ENCODE data around the gene LRRC8B.
"Not testable (repeated sequence)": the region's sequence is repeated elsewhere in the genome, so short reads cannot be mapped to it uniquely, and the experiment has no call there.

The LRRC8B gene

DNA sequence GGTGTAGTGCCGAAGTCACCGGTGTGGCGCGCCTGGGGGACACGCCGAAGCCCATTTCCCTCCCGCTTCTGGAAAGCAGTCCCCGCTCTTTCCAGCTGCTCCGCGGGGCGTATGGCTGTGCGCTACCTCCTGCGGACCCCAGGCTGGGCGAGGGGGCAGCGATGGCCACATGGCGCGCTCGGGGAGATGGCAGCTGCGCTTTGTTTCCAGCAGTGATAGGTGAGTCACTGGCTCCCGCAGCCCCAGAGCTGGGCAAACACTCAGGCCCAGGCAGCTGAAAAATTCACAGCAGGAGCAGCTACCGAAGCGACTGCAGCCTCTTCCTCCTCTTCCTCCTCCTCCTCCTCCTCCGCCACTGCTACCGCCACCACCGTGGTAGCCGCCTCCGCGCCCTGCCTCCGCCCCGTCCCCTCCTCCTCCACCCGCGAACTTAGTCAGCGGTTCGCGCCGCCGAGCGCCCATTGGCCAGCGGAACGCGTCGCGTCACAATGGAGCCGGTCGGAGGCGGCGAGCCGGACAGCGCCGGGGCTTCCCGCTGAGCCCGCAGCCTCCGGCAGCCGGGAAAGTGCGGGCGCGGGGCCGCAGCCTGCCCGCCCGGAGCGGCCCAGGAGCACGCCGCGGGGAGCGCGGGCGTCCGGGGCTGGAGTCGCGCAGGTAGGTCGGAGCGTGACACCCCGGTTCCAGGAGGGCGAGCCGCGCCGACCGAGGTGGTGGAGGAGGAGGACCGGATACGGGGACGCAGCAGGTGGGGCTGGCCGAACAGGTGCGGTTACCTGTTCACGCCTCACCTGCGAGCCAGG lies at the start of gene LRRC8B:
Gene LRRC8B (plus strand): TSS at position 461 of the 800 bp plus-strand sequence. CDS start 57,822 bp downstream, outside the sequence.
- in situ Hi-C loops (cut with MboI; ENCODE audit: low sequenced_read_pairs) = no loop called here

DNA sequence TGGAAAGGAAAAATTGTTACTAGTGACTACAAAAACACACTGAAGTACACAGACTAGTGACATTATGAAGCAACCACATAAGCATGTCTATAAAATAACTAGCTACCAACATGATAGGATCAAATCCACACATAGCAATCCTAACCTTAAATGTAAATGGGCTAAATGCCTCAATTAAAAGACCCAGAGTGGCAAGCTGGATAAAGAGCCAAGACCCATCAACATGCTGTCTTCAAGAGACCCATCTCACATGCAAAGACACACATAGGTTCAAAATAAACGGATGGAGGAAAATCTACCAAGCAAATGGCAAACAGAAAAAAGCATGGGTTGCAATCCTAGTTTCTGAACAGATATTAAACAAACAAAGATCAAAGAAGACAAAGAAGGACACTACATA lies 49.4 kb upstream of the LRRC8B start:
- in situ Hi-C loops (cut with MboI; ENCODE audit: low sequenced_read_pairs) = no loop called here

DNA sequence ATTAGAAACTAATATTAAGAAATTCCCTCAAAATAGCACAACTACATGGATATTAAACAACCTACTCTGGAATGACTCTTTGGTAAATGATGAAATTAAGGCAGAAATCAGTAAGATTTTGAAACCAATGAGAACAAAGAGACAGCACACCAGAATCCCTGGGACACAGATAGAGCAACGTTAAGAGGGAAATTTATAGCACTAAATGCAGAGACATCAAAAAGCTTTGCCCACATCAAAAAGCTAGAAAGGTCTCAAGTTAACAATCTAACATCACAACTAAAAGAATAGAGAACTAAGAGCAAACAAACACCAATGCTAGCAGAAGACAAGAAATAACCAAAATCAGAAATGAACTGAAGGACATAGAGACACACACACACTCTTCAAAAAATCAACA lies 48.6 kb upstream of the LRRC8B start:
- in situ Hi-C loops (cut with MboI; ENCODE audit: low sequenced_read_pairs) = no loop called here

DNA sequence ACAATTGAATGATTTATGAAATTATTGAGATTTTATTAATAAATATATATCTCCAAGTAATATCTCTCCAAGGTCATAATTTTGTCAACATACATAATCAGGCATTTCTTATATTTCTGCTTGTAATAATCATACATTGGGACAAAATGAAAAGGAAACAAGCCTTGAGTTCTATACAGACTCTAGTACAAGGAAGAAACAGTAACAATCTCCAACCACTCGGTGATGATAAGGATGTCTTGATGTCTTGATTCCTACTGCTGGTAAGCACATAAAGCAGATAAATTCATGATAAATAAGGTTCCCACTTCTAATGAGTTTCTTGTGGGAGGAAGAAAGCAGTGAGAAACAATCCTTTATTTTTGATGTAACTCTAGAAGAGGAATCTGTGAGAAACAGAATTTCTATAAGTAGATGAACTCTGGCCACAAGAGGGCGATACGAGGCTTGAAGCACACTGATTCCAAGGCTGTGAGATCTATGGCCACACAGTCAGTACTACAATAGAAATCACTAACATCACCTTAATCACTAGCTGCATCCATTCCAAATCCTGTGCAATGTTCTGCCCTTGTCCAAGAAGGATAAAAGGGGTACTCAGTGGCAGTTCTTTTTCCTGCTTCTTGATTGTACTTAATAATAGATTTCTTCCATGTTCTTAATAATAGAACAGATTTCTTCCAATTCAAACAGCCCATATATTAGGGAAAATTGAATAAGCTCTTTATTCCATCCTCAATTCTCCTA lies 41.4 kb upstream of the LRRC8B start:
- in situ Hi-C loops (cut with MboI; ENCODE audit: low sequenced_read_pairs) = no loop called here

DNA sequence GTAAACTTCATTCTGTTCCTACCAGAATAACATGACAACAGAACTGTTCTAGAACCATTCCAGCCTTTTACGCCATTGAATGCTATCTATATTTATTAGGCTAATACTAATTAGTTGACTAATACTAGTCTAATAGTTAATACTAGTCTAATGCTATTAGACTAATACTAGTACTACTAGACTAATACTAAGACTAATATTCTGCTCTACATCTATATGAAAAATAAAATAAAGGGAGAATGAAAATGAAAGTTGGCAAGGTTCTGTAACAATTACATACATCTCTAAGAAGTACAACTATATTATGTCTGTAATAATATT lies 40.9 kb upstream of the LRRC8B start:
- in situ Hi-C loops (cut with MboI; ENCODE audit: low sequenced_read_pairs) = no loop called here

DNA sequence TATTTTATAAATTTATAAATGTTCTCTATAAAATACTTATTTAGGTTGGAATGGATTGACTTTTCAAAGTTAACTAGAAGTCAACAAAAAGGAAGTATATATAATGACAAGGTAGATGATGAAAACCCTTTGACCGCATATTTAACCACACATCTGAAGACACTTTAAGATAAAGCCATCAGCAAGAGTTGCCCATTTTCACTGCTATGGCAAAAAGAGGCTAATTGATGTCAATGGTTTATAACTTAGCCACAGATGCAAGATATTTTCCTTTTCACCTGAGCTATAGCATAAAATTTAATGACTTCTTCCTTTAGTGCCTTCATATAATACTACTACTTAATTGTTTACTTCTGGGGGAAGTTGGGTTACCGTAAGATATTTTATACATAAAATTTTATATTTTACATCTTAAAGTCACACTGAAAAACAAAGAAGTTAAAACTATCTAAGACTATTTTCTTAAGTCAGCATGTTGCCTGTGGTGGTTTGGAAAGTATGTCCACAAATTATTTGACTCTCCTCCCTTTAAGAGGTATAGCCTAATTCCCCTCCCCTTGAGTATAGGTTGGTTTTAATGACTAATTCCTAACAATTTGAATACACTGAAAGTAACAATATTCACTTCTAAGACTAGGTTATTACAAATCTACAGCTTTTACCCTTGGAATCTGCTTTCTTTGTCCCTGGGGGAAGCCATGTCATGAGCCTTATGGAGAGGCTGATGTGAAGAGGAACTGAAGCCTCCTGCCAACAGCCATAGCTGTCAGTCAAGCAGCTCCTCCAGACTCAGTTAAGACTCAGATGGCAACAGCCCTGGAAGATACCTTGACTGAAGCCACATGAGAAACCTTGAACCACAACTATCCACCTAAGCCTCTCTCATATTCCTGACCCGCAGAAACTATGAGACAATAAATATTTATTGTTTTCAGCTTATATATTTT lies 40.3 kb upstream of the LRRC8B start:
- in situ Hi-C loops (cut with MboI; ENCODE audit: low sequenced_read_pairs) = no loop called here

DNA sequence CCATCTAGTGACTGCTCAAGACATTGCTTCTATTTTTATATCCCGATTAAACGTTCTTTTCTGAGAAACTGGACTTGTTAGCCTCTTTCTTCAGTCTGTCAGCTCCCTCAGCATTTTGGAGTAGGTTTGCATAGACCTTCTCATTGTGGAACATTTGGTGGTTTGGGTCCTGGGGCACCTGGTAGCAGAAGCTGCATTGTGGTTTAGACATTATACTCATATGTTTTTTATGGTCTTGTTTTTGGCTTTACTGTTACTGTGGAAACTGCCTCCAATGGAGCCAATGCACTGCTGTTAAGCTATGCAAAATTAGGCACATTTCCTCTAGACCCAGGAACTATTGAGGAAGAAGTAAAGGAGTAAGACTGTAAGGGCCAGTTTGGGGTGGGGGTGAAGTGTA lies 36.7 kb upstream of the LRRC8B start:
- in situ Hi-C loops (cut with MboI; ENCODE audit: low sequenced_read_pairs) = no loop called here

DNA sequence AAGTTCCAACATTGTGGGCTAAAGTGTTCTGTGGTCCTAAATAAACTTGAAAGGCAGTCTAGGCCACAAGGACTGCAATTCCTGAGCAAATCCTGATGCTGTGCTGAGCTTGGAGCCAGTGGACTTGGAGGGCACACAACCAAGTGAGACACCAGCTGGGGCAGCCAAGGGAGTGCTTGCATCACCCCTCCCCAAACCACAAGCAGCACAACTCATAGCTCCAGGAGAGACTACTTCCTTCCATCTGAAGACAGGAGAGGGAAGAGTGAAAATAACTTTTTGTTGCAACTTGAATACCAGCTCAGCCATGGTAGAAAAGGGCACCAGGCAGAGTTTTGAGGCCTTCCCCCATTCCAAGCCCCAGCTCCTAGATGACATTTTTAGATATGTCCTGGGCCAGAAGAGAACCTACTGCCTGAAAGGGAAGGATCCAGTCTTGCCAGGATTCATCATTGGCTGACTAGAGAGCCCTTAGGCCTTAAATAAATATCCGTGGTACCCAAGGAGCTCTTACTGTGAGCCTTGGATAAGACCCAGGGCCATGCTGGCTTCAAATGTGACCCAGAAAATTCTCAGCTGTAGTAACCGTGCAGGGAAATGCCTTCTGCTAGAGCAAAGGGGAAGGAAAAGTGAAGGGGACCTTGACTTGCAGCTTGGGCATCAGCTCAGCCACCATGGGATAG lies 35.4 kb upstream of the LRRC8B start:
- in situ Hi-C loops (cut with MboI; ENCODE audit: low sequenced_read_pairs) = no loop called here

DNA sequence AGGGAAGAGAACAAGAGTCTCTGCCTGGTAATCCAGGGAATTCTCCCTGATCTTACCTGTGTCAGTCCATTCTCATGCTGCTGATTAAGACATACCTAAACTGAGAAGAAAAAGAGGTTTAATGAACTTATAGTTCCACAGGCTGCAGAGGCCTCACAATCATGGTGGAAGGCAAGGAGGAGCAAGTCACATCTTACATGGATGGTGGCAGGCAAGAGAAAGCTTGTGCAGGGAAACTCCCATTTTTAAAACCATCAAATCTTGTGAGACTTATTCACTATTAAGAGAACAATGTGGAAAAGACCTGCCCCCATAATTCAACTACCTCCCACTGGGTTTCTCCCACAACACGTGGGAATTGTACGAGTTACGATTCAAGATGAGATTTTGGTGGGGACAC lies 34.2 kb upstream of the LRRC8B start:
- in situ Hi-C loops (cut with MboI; ENCODE audit: low sequenced_read_pairs) = no loop called here

DNA sequence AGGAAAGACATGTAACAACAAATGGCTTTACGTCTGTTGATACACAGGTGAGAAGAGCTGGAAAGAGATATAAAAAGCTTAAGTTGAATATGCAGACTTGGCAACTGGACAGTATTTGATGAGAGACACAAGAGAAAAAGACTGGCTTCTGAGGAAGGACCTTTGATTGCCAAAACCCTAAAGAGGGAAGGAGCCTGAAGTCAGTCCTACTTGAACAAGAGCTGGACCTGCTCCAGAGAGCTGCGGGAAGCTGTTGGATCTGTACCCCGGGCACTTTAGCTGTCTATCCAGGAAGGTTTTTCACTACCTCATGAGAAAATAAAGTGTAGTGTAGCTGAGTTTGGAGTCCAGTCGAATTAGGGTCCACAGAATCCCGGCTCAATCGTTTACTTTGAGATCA lies 25.3 kb upstream of the LRRC8B start:
- in situ Hi-C loops (cut with MboI; ENCODE audit: low sequenced_read_pairs) = no loop called here

DNA sequence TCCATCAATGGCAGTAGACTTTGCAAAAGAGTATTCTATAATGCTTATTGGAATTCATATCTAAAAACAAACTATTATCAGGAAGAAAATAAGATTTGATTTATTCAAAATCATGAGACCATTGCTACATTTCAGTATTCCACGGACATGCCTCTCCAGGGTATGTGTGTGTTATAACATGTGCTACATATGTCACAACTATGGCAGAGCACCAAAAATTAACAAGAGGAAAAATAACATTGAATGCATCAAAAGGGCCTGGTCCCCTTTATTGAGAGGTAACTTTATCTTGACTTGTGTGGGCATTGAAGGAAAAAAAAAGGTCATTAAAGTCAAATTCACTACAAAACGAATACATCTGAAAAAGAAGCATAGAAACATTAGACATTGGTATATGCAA lies 22.6 kb upstream of the LRRC8B start:
- in situ Hi-C loops (cut with MboI; ENCODE audit: low sequenced_read_pairs) = no loop called here

DNA sequence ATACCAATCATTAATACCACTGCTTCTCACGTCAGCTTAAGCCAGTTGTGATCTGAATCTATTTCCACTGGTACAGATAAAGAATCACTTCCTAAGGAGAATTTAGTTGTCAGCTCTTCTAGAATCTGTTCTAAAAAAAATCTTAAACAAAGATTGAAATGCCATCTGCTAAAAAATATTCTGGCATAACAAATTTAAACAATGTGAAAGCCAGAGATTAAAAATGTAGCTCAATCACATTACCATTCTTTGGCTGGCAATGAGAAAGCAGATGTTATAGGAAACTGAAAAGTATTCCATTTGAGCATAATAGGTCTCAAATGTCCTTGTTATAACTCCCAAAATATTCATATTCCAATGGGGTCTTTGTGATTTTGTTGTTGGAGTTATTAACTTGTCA lies 21.7 kb upstream of the LRRC8B start:
- in situ Hi-C loops (cut with MboI; ENCODE audit: low sequenced_read_pairs) = no loop called here

DNA sequence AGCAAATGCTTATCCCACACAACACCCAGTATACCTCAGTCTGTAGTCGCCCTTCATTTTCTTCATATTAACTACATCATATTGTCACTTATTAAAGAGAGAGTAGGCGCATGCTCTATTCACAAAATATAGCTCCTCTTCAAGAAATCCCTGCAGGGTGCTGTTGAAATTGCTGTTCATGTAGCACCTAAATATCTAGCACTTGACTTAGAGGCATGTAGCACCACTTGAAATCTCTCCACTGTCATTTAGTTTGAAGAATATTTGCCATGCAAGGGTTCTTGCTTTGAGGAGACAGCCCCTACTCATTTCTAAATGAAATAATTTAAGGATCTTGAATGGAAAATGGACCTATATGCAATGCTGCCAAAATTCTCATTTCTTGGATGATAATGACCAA lies 20.9 kb upstream of the LRRC8B start:
- in situ Hi-C loops (cut with MboI; ENCODE audit: low sequenced_read_pairs) = no loop called here

DNA sequence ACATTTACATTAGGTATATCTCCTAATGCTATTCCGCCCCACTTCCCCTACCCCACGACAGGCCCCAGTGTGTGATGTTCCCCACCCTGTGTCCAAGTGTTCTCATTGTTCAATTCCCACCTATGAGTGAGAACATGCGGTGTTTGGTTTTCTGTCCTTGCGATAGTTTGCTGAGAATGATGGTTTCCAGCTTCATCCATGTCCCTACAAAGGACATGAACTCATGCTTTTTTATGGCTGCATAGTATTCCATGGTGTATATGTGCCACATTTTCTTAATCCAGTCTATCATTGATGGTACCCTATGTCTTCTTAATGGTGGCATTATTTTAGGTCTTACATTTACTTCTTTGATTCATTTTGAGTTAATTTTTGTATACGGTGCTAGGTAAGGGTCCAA lies 14.6 kb upstream of the LRRC8B start:
- in situ Hi-C loops (cut with MboI; ENCODE audit: low sequenced_read_pairs) = not testable (repeated sequence)

DNA sequence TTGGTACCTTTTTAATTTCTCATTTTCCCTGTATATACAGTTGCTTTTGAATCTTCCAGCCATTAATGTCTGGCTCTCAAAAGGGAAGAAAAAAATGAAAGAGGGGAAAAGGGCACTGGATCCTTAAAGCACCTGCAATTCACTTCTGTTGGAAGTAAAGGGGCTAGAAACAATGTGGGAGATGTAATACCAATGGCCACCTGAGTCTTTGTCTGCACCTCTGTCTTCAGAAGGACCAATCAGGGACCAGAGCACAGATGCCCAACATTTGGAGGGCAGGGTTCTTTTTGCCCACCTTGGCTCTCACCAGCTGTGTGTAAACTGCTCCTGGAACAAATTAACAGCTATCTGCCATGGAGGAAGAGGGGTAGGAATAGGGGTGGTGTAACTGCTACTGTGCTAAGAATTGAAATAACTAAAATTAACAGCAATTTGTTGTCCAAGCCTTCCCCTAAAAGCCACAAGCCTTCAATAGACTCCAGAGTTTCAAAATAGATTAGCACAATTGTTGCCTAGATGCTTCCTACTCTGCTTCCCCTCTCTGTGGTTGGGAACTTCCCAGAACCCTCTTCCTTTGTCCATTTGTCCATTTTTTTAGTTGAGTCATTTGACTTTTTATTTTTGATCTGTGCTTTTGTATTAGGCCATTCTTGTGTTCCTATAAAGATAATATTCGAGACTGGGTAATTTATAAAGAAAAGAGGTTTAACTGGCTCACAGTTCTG lies 11.5 kb upstream of the LRRC8B start:
- in situ Hi-C loops (cut with MboI; ENCODE audit: low sequenced_read_pairs) = no loop called here

DNA sequence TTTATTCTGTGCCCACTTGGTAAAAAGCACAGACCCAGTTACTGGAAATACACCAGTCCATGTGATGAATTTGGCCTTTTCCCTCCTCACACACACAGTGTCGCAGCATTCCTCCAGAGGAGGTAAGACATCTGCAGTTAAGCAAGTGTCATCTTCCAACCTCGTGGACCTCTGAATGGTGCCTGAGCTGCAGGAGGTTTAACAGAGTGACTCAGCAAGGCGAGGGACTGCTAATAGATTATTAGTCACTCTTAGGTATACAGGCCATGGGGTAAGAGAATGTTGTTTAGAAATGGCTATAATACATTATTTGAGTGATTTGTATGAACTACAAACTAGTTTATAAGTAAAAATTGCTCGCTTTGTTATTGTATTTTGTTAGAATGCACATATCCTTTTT lies 8.6 kb upstream of the LRRC8B start:
- in situ Hi-C loops (cut with MboI; ENCODE audit: low sequenced_read_pairs) = no loop called here

DNA sequence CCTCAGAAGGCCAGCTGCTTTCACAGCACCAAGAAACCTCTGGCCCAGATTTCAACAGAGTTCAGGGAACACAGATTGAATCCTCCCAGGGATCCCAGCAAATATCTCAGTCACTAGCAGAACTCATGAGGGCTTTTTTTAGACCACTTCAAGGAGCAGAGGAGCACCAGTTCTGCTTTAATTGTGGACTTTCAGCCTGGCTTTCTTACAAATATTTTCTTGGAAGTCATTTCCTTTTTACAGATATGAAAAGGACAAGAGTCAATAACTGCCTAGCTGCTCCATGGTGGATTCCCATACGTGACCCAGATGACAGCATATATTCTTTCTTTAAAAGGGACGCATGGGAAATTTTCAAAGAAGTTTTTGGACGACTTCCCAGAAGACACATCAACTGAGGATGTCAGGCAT lies 6.4 kb upstream of the LRRC8B start:
- in situ Hi-C loops (cut with MboI; ENCODE audit: low sequenced_read_pairs) = no loop called here

DNA sequence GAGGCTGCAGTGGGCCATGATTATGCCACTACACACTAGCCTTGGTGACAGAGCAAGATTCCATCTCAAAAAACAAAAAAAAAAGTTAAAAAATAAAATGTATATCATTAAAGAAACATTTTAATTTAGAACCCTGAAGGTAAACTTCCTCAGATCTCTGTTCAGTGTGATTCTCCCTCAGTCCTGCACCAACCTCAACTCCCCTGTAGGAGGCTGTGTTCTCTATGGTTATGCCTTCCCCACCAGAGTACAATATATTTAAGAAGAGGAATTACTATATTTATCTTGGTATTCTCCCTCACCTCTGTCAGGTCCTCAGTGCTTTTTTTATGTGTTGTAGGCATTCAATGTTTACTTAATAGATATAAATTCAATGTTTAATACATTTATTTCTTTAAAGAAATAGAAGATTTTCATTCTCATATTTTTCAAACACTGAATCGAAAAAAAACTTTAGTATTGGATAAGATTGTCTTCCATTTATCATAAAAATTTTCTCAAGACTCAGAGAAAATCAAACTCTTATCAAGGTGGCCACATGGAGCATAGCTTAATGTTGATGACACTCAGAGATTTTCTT lies 4.8 kb upstream of the LRRC8B start:
- in situ Hi-C loops (cut with MboI; ENCODE audit: low sequenced_read_pairs) = no loop called here

DNA sequence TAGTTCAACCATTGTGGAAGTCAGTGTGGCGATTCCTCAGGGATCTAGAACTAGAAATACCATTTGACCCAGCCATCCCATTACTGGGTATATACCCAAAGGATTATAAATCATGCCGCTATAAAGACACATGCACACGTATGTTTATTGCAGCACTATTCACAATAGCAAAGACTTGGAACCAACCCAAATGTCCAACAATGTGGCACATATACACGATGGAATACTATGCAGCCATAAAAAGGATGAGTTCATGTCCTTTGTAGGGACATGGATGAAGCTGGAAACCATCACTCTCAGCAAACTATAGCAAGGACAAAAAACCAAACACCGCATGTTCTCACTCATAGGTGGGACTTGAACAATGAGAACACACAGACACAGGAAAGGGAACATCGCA lies 2.7 kb upstream of the LRRC8B start:
- in situ Hi-C loops (cut with MboI; ENCODE audit: low sequenced_read_pairs) = not testable (repeated sequence)
